Calu3 (cell line): ENCODE results near the gene PNPLA1. TPM values are rescaled to one million over a fixed set of nuclear protein-coding genes. Genes with fewer than 3 reads are reported as not detected.

Experiments
- BruUV-seq: library from RNA; stranded (reverse); fragments of 400-500 nt; replicated peaks from 2 replicates; lab custom pipeline; 2021; lab: Mats Ljungman, UMichigan
- CTCF ChIA-PET: fragments of 300-600 bp; sonication (Branson Sonifier 250); formaldehyde crosslinking; loops from one replicate; lab custom pipeline; 2022; ENCODE audit warnings: antibody characterized with exemption; lab: Charles Lee
- DNase-seq: peaks from one replicate; pipeline ENCODE4 v3.0.0; 2022
- H3K27ac Mint-ChIP-seq: one replicate; pipeline ENCODE4 v1.8.0; 2022; ENCODE audit warnings: mixed read lengths; ENCODE audit not compliant: unreplicated experiment
- H3K27me3 Mint-ChIP-seq: one replicate; pipeline ENCODE4 v1.8.0; 2022; ENCODE audit warnings: mixed read lengths; ENCODE audit not compliant: unreplicated experiment
- H3K36me3 Mint-ChIP-seq: one replicate; pipeline ENCODE4 v1.8.0; 2022; ENCODE audit warnings: mild to moderate bottlenecking, moderate library complexity, mixed read lengths; ENCODE audit not compliant: insufficient read depth, unreplicated experiment
- H3K4me1 Mint-ChIP-seq: one replicate; pipeline ENCODE4 v1.8.0; 2022; ENCODE audit warnings: mild to moderate bottlenecking, low read depth, mixed read lengths; ENCODE audit not compliant: unreplicated experiment
- H3K4me3 Mint-ChIP-seq: one replicate; pipeline ENCODE4 v1.8.0; 2022; ENCODE audit warnings: mild to moderate bottlenecking, low read depth, moderate library complexity, mixed read lengths; ENCODE audit not compliant: unreplicated experiment
- H3K9me3 Mint-ChIP-seq: one replicate; pipeline ENCODE4 v1.8.0; 2022; ENCODE audit warnings: low read depth, mixed read lengths; ENCODE audit not compliant: unreplicated experiment
- CTCF ChIP-seq: fragments of 200-600 bp; IDR thresholded peaks from one replicate; pipeline ENCODE4 v1.8.0; 2022; ENCODE audit warnings: antibody characterized with exemption; ENCODE audit not compliant: unreplicated experiment
- intact Hi-C: fragments of 100-400 bp; cut with micrococcal nuclease; formaldehyde crosslinking; loops from one replicate; pipeline ENCODE4 v1.10.0; 2022; ENCODE audit not compliant: unreplicated experiment
- total RNA-seq: library from RNA; stranded (reverse); gene quantifications from 2 replicates; pipeline ENCODE4 v1.2.3, GENCODE V29; 2022

PNPLA1 gene
- total RNA-seq, 1 experiment from 2014 or later, result 0.19 TPM

- Mint-ChIP-seq H3K27ac (no peak overlapping the region), H3K9me3 (no peaks in the 10 kb centered on the region), H3K36me3 (peaks cover 36% of the 10 kb centered on the region), H3K4me3 (no peak overlapping the region), H3K4me1 (no peaks in the 10 kb centered on the region), H3K27me3 (no peaks in the 10 kb centered on the region)
- CTCF ChIA-PET, result no interaction called here
- intact Hi-C loops, result no loop called here
- no peak for TF ChIP-seq CTCF
- BruUV-seq, result no TSS peak
- no peak for DNase-seq
These were observed 46.2 kb upstream of the PNPLA1 start for GRCh38 chr6:36223706-36224105.

- TF ChIP-seq CTCF, result no peak
- no peaks in the 10 kb centered on the region for H3K9me3 Mint-ChIP-seq
- H3K4me1 Mint-ChIP-seq, result no peaks in the 10 kb centered on the region
- no peak for DNase-seq
- no peak overlapping the region for H3K4me3 Mint-ChIP-seq
- no peak overlapping the region for H3K27ac Mint-ChIP-seq
- intact Hi-C loops, result no loop called here
- H3K36me3 Mint-ChIP-seq, result peaks cover 36% of the 10 kb centered on the region
- CTCF ChIA-PET, result no interaction called here
- H3K27me3 Mint-ChIP-seq, result no peaks in the 10 kb centered on the region
- no TSS peak for BruUV-seq
These were observed 44.9 kb upstream of the PNPLA1 start for GRCh38 chr6:36224918-36225461.

- Mint-ChIP-seq H3K27me3 (no peaks in the 10 kb centered on the region), H3K36me3 (peaks cover 36% of the 10 kb centered on the region), H3K4me1 (no peaks in the 10 kb centered on the region), H3K4me3 (no peak overlapping the region), H3K27ac (no peak overlapping the region), H3K9me3 (no peaks in the 10 kb centered on the region)
- no peak for DNase-seq
- intact Hi-C loops, result no loop called here
- no peak for TF ChIP-seq CTCF
- no TSS peak for BruUV-seq
- CTCF ChIA-PET, result no interaction called here
These were observed 43.3 kb upstream of the PNPLA1 start for GRCh38 chr6:36226438-36227047.

- Mint-ChIP-seq H3K4me3 (no peak overlapping the region), H3K27ac (no peak overlapping the region), H3K27me3 (no peaks in the 10 kb centered on the region), H3K9me3 (no peaks in the 10 kb centered on the region), H3K4me1 (no peaks in the 10 kb centered on the region), H3K36me3 (peaks cover 29% of the 10 kb centered on the region)
- no peak for DNase-seq
- intact Hi-C loops, result no loop called here
- CTCF ChIA-PET, result no interaction called here
- no TSS peak for BruUV-seq
- TF ChIP-seq CTCF, result no peak
These were observed 42.3 kb upstream of the PNPLA1 start for GRCh38 chr6:36227379-36228228.
